HG03139 (cell line): ENCODE measurements around the gene NCBP2.
A peak's percentile ranks its signal among the peaks of the same experiment; 100 is the strongest.

ENCODE experiments used
- ATAC-seq: cut with Tn5 transposase; IDR thresholded peaks from one replicate; pipeline ENCODE4 v1.9.1; 2021; ENCODE audit not compliant: unreplicated experiment

NCBP2 gene

DNA sequence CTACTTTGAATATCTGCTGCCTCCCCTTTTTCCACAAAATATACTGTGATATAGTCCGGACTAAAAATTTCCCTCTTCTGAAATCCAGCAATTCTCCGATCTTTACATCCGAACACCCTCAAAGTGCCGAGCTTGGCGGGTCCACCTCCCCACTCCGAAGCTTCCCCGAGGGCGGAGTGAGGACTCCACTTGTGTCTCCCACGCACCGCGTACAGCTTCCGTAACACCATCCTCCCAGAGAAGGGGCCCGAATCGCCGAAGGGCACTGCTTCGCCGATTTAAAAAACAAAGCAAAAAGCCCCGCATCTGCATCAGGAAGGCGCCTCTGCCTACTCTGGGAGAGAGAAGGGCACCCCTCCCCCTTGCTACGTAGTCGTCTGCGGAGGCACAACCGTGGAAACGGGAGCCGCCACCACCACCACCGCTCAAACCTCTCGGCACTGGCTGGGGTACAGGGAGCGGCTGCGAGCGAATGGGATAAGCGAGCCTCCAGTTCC is 551 bp downstream of the NCBP2 start:
- peak; percentile 17 for ATAC-seq

DNA sequence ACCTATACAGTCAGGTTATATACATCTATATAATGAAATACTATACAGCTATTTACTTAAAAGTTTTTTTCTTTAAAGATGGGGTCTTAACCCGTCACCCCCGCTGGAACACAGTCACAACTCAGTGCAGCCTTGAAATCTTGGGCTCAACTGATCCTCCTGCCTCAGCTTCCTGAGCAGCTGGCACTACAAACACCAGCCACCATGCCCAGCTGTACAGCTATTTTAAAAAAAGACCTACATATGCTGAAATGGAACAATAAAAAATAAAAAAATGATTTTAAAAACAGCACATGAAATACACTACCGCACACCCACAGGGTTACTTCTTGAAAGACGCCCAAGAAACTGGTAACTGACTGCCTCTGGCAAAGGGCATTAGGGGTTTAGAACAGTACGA is 3.8 kb downstream of the NCBP2 start:
- no peak for ATAC-seq

DNA sequence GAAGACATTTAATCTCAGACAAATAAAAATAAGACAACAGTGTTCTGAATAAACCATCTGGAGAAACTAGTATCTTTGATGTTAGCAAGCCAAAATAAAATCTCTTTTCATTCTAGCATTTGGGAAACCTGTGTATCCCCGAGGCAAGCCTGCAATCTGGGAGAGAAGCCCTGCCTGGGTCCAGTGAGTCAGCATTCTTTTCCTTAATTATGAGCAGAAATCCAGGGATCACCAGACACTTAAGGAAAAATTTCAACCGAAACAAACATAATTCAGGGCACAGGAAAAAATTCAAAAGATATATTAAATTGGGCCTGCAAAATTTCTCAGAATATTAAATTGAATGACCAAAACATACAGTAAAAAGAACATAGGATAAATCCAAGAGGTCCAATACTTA is 4.2 kb downstream of the NCBP2 start:
- ATAC-seq: no peak

DNA sequence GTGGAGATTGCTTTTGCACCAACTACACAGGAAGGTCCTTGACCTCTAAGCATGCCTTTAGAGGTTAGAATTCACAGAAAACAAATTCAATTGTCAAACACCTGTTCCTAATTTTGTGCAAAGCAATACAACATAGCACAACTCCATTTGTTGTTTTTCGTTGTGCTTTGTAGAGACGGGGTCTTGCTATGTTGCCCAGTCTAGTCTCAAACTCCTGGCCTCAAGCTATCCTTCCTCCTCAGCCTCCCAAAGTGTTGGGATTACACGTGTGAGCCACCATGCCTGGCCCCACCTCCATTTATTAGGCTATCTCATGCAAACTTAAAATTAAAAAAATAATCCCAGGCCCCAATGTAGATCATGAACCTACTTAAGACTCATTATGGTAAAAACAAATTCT is 6.0 kb downstream of the NCBP2 start:
- no peak for ATAC-seq

DNA sequence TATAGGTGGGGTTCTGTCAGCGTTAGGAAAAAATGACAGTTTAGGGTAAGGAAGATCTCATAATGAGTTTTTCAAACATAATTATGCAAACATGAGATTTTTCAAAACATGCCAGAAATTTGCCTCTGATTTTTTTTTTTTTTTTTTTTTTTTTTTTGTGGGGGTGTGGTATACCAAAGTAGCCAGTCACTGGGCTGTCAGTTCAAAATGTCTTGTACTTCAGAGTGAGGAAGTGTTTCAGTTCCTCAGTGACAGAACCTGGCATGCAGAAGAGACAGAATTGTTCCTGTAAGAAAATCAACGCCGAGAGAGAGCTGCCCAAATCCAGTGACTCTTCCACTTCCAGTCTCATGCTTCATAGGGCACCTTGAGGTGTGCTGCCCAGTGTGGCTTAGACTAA is 9.7 kb downstream of the NCBP2 start:
- no peak for ATAC-seq

DNA sequence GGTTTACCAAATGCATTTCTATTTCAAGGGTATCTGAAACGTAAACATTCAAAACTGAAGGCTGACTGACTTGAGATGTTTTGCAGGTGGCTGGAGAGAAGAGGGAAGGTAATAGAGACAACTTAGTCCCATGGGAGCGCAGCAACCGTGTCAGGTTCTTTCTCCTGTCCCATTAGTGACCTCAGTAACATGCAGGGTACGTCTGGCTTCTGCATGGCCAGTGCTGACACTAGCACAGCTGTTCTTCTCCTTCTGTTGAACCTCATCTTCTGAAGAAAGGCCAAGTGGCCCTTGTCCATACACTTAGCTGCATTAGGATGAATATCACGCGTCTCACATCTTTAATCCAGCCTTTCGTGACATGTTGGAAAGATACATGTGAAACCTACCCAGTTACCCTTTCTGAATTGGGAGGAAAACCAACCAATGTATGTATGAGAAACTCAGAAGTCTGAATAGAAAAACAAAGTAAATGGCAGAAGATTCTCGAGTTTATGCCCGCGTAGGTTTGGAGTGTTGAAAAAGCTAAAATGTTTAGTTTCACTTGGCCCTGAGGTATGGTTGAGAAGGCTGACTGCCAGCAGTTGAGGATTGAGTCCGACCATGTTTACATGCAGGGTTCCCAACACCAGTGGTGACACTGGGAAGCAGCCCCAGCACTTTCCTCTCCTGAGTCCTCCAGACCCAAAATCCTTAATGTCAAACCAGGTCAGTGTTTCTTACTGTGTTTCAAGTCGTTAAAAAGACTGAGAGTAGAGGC is 10.3 kb downstream of the NCBP2 start:
- ATAC-seq: peak; percentile 57

DNA sequence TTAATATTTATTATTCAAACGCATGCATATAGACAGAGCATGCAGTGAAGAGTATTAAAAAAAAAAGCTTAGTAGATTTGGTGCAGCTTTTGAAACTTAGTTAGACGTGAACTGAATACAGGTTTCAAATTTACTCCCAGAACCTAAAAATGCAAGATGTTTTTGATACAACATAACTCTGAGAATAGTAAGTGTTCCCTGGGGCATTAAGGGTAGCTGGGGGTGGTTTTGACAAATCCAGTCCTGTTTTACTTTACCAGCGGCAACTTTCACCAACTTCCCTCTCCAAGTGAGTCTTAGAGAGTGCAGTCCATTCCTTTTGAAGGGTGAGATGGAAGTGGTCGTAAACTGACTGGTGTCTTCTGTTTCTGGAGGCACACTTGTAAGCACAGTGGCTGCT is 11.2 kb downstream of the NCBP2 start:
- ATAC-seq: no peak

DNA sequence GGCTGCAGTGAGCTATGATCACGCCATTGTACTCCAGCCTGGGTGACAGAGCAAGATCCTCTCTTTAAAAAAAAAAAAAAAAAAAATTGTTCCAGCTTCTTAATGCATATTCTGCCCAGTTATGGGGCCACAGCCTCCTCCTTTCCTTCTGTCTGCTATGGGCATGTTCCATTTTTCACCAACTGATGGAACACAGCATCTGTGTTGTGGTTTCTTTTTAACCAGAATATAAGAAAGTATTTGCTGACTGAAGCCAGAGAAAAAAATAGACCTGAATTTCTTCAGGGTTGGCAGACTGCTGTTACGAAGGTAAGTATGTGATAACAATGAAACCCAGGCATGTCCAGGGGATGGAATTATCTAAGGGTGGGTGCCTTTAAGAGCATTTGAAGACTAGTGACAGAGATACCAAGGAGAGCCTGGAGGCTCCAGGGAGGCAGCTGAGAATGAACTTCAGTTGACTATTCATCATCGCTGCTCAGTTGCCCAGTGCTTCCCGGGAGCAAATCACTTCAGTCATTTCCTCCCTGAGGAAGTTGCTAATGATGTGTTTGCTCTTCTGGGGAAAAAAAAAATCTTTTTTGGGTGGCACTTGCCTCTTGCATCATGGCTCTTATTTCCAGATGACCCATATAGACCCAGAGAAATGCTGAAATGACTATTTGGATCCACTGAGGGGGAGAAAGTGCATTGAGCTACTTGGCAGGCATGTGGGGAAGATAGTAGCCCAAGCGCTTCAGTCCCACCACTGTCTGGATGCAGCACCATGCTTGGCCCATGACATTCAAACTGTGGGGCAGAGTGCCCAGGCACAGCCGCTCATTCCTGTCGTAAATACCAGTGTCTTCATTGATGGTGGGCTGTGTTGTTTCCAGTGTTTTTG is 14.5 kb downstream of the NCBP2 start:
- ATAC-seq: no peak

DNA sequence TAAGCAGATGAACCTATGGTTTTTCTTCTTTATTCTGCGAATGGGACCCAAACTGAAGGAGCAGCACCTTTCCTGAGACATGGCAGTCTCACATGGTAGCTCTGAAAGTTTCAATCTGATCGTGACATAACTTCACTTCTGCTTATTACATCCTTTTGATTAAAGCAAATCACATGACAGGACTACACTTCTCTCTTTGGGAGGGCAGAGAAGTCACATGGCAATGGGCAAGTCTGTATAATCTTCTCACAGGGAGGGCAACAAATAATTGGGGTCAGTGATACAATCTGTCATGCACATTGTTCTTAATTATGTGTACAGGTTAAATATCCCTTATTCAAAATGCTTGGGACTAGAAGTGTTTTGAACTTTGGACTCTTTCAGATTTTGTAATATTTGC is 21.6 kb downstream of the NCBP2 start:
- no peak for ATAC-seq

DNA sequence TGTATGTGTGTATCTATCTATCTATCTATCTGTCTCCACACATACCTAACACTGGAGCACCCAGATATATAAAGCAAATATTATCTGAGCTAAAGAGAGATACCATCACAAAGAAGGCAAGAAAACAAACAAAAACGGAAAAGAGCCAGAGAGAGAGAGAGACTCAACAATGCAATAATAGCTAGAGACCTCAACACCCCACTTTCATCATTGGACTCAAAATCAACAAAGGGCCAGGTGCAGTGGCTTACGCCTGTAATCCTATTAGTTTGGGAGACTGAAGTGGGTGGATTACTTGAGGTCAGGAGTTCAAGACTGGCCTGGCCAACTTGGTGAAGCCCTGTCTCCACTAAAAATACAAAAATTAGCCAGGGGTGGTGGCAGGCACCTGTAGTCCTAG is 23.4 kb downstream of the NCBP2 start:
- ATAC-seq: no peak

DNA sequence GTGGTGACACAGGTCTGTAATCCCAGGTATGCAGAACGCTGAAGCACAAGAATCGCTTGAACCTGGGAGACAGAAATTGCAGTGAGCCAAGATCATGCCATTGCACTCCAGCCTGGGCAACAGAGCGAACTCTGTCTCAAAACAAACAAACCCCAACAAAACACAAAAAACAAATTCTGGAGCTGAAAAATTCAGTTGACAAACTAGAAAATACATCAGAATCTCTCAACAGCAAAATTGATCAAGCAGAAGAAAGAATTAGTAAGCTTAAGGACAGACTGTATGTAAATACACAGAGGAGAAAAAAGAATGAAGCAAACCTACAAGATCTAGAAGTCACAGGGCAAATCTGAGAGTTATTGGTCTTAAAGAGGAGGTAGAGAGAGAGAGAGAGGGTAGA is 25.3 kb downstream of the NCBP2 start:
- no peak for ATAC-seq

DNA sequence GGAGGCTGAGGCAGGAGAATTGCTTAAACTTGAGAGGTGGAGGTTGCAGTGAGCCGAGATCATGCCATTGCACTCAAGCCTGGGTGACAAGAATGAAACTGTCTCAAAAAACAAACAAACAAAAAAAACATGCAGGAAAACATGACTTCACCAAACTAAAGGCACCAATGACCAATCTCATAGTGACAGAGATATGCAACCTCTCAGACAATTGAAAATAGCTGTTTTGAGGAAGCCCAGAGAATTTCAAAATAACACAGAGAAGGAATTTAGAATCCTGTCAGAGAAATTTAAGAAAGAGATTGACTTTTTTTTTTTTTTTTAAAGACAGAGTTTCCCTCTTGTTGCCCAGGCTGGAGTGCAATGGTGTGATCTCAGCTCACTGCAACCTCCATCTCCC is 26.1 kb downstream of the NCBP2 start:
- no peak for ATAC-seq

DNA sequence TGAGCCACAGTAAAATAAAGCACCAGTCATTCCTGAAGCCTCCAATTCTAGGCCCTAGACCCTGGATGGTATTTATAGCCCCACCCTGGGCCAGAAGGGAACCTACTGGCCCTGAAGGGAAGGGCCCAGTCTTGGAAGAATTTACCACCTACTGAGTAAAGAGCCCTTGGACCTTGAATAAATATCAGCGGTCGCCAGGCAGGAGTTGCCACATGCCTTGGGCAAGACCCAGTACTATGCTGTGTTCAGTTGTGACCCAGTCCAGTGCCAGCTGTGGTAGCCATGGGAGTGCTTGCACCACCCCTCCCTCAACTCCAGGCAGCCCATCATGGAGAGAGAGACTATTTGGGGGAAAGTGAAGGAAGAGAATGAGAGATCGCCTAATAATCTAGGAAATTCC is 27.0 kb downstream of the NCBP2 start:
- ATAC-seq: no peak

DNA sequence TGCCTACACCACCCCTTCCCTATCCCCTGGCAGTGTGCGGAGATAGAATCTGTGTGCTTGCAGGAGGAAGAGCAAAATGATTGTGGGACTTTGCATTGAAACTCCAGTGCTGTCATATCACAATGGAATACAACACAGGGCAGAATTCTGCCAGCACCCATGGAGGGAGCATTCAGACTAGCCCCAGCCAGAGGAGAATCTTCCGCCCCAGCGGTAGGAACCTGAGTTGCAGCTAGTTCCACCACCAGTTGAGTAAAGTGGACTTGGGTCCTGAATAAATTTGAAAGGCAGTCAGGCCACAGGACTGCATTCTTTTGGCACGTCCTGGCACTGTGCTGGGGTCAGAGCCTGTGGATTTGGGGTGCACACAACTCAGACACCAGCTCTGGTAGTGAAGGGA is 27.5 kb downstream of the NCBP2 start:
- no peak for ATAC-seq

DNA sequence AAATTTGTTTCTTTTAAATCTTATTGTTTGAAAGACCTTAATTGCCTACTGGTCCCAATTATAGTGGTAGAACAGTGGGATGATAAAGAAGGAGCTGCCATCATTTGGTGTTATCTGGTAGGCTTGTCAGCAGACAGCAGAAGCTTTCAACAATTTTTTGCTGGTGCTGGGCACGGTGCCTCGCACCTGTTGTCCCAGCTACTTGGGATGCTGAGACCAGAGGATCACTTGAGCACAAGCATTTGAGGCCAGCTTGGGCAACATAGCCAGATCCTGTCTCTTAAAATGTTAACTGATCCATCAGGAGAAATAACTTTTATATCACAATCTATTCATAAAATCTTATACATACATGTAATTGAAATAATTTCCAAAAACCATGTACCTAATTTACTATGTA is 38.6 kb downstream of the NCBP2 start:
- no peak for ATAC-seq

DNA sequence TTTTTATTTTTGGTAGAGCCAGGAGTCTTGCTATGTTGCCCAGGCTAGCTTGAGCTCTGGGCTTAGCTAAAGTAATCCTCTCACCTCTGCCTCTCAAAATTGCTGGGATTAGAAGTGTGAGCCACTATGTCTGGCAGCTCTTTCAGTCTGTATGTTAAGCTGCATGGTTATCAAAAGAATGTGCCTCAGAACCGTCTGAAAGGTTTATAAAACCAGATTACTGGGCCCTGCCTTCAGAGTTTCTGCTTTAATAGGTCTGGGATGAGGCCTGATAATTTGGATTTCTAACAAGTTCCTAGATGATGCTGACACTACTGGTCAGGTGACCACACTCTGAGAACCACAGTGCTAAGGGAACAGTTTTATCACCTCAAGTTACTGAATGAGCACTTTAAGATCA is 40.0 kb downstream of the NCBP2 start:
- ATAC-seq: no peak

DNA sequence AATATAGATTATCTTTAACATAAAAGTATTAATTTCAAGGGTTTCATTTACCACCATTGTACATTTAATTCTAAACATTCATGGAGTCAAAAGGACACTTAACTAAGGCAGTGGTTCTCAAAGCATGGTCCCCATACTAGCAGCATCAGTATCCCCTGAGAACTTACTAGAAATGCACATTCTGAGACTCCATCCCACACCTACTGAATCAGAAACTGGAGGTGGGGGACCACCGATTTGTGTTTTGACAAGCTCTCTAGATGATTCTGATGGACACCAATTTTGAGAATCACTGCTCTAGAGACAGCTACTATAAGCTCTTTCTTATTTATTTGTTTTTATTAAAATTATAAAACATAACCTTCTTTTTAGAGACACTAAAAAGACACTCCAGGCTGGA is 40.6 kb downstream of the NCBP2 start:
- no peak for ATAC-seq

DNA sequence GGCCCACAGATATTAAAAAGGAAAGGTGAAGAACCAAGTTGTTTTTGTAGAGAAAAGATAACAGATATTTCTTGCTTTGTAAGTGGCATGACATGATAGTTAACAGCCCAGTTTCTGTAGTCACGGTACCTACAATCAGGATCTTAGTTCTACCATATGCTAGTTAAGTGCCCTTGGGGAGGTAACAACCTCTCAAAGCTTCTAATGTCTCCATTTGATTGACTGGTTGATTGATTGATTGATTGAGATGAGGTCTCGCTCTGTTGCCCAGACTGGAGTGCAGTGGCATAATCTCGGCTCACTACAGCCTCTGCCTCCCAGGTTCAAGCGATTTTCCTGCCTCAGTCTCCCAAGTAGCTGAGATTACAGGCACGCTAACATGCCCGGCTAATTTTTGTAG is 46.1 kb downstream of the NCBP2 start:
- no peak for ATAC-seq

DNA sequence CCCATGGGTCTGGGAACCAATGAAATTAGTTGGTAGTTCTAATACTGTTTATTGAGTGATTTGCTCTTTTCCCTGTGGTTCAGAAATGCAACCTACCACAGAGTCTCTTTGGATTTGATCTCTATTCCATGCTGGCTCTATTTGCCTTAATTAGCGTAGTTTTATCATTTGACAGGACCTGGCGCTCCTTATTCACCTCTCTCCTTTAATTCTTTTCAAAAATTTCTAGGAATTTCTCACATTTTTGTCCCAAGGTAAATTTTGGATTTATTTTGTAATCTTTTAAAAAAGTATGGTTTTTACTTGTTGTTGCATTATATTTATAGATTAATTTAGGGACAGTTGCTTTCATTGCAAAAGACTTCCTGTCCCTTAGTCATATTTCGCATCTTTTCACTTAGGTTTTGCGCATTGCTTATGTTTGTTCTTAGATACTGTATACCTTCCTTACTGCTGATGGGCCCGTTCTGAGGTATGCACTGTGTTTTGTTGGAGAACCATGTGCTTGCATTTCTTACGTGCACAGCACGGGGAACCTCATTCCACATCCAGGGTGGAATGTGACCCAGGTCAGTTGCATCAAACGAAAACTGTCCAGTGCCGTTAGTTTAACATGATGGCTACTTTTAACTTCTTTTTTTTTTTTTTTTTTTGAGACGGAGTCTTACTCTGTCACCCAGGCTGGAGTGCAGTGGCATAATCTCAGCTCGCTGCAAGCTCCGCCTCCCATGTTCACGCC is 47.6 kb downstream of the NCBP2 start:
- no peak for ATAC-seq

DNA sequence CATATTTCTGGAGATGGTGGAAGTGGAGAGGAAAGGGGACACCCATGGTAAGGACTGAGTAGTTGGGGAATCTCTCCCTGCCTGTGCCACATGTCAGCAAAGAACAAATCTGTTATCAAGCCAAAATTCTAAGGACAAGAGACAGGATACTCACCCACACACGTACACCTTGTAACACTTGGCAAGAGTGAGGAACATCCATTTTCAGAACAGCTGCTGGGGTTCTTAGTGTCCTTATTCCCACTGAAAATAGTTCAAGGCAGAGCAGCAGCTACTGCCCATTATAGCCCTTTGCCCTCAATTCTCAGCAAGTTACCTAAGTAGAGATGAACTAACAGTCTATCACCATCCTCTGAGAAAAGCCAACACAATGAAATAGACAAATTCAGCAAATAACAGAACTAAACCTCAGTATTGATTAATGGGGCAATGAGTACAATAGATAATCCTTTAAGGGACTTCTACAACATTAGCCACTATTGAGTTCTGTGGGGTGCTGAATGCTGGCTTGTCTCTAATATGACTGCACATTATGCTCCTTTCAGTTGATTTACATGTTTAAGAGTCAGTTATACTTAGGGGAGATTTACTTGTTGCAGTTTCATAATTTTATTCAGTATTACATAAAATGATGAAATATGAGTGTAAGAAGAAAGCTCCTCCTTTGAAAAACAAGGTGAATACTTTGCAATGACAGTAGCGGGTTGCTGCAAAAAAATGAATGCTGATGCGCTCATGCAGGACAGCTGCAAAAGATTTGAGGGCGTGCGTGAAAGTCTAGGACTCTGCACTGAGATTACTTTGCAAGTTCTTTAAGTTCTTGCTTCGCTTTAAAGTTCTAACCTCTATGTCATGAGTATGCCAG is 52.3 kb downstream of the NCBP2 start:
- no peak for ATAC-seq

DNA sequence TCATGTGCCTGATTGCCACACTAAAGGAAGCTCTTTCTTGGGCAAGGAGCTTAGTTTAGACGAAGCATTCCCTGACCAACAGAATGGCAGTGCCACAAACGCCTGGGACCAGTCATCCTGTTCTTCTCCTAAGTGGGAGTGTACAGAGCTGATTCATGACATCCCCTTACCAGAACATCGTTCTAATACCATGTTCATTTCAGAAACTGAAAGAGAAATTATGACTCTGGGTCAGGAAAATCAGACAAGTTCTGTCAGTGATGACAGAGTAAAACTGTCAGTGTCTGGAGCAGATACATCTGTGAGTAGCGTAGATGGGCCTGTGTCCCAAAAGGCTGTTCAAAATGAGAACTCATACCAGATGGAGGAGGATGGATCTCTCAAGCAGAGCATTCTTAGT is 56.2 kb downstream of the NCBP2 start:
- ATAC-seq: no peak
